Subcutaneous abdominal adipose tissue (tissue), 5 donors: Measurements from ENCODE around the gene TMEM174.

Experiments
- H3K27ac ChIP-seq: one replicate; pipeline ENCODE4 v1.7.0; 2013; ENCODE audit warnings: low read depth, mild to moderate bottlenecking, inconsistent platforms, low read length, moderate library complexity
- H3K27me3 ChIP-seq, 5 donors: one replicate each; pipeline ENCODE4 v1.7.0; 2013; ENCODE audit warnings: low read length in 5 of 5, inconsistent platforms in 1 of 5; ENCODE audit not compliant: control insufficient read depth in 5 of 5, insufficient read depth in 4 of 5
- H3K36me3 ChIP-seq, 5 donors: one replicate each; pipeline ENCODE4 v1.7.0; 2013; ENCODE audit warnings: low read length in 5 of 5; ENCODE audit not compliant: control insufficient read depth in 5 of 5, insufficient read depth in 5 of 5
- H3K4me1 ChIP-seq, 5 donors: one replicate each; pipeline ENCODE4 v1.7.0; 2013; ENCODE audit warnings: low read length in 5 of 5, mild to moderate bottlenecking in 3 of 5, moderate library complexity in 1 of 5; ENCODE audit not compliant: control insufficient read depth in 5 of 5, insufficient read depth in 5 of 5
- H3K4me3 ChIP-seq, 5 donors: one replicate each; pipeline ENCODE4 v1.7.0; 2013; ENCODE audit warnings: low read length in 5 of 5, low read depth in 1 of 5
- H3K9ac ChIP-seq, 5 donors: one replicate each; pipeline ENCODE4 v1.7.0; 2013; ENCODE audit warnings: low read length in 5 of 5, mild to moderate bottlenecking in 4 of 5, moderate library complexity in 3 of 5
- H3K9me3 ChIP-seq, 5 donors: one replicate each; pipeline ENCODE4 v1.7.0; 2013; ENCODE audit warnings: low read length in 5 of 5; ENCODE audit not compliant: control insufficient read depth in 5 of 5
- donor health status: healthy.
- donor health status: healthy.
- donor health status: healthy.
- donor health status: healthy.
- donor health status: healthy.

TMEM174 gene

DNA sequence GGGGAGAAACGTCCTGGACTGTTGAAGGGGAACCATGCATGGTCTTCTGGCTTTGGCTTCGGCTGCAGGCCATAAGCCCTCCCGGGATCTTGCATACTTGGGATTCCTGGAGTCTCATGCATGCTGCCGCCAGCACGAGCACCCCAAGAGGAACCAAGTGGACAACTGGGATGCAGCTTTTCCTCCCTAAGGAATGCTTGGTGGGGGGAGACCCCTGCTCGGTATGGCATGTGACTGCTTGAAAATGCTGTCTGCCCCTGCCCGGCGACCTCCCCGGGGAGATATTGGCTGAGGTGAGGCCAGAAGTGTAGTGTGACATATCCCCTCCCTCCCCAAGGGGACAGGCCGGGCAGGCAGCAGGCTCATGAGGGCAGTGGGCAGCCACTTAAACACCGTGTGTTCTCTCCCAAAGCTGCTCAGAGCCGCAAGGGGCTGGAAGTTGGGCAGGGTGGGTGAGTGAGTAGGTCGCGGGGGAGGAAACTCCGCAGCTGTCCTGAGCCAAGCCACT, 36.9 kb upstream of the TMEM174 start:
- Histone ChIP-seq H3K4me1 (peaks cover 0 to 6% (median 0%) of the 10 kb centered on the region in 5 donors), H3K4me3 (no peak overlapping the region), H3K36me3 (no peaks in the 10 kb centered on the region), H3K9ac (no peak overlapping the region), H3K27me3 (peaks cover 12 to 25% (median 19%) of the 10 kb centered on the region in 5 donors), H3K27ac (no peak overlapping the region), H3K9me3 (no peaks in the 10 kb centered on the region)

DNA sequence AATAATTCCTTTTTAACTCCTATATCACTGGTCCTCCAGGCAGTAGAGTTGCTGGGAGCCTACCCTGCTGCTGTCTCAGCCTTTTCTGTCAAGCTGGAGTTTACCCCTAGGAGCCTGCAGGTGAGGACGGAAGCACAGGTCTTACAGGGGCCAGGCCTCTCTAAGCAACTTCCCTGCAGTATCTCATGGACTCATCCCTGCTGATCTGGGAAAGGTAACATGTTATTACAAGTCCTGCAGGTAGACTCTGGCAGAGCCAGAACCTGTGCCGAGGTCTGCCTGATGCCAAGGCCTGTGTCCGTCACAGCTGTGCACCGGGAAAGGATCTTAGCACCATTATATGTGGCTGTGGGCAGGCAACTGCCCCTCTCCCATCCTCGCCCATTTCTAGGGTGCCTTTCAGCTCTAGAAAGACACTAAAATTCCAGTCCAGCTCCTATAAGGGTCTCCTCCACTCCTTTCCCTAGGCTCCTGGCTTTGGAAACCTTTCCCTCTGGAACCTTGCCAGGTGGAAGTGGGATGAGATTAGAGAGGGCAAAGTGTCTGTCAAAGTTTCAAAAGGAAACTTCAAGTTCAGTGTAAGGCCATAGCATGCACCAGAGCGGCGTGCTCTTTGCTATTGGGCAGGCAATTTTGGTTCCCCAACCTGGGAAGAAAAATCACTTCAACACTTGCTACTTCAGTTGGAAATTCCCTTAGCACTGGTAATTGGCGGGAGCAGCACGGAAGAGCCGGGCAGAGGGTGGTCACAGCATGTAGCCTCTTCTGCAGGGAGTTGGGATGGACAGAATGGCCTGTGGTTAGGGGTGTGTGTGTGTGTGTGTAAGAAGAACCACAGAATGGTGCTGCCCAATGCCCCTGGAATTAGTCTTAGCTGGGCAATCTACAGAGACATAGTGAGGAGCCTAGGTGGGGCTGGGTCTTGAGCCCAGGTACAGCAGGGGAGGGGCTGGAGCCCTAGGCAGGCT, 35.1 kb upstream of the TMEM174 start:
- no peak overlapping the region for H3K4me3 ChIP-seq
- H3K36me3 ChIP-seq: no peaks in the 10 kb centered on the region
- no peaks in the 10 kb centered on the region for H3K9me3 ChIP-seq
- H3K27ac ChIP-seq: no peak overlapping the region
- peaks cover 12 to 25% (median 19%) of the 10 kb centered on the region in 5 donors for H3K27me3 ChIP-seq
- H3K9ac ChIP-seq: no peak overlapping the region
- H3K4me1 ChIP-seq: peaks cover 0 to 6% (median 0%) of the 10 kb centered on the region in 5 donors

DNA sequence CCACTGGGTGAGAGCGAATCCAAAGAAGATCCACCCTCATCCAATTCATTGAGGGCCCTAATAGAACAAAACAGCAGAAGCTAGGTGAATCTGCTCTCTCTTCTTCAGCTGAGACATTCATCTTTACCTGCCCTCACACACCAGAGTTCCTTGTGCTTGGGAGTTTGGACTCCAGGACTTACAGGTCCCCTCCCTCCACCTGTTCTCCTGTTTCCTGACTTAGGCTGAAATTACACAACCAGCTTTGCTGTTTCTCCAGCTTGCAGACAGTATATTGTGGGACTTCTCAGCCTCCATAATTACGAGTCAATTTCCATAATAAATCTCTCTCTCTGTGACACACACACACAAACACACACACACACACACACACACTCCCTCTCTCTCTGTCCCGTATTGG, 33.5 kb upstream of the TMEM174 start:
- no peak overlapping the region for H3K27ac ChIP-seq
- H3K36me3 ChIP-seq: no peaks in the 10 kb centered on the region
- H3K27me3 ChIP-seq: peaks cover 12 to 25% (median 19%) of the 10 kb centered on the region in 5 donors

DNA sequence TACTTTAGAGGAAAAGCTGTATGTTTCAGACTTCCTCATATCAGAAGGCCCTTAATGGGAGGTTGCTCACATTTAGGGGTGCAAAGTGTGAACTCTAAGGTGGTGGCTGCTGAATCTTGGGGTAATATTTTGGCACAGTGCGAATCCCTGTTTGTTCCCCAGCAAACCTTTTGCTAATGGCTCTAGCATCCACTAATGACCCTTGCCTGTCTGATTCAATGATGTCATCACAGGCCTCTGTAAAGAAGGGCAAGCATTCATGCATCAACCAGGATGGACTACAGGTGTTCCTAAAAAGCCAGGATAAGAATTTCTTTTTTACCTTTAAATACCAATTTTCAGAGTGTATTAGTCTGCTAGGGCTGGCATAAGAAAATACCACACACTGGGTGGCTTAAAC, 32.2 kb upstream of the TMEM174 start:
- Histone ChIP-seq H3K27me3 (peaks cover 12 to 17% (median 14%) of the 10 kb centered on the region in 5 donors), H3K4me3 (no peak overlapping the region), H3K27ac (no peak overlapping the region), H3K9ac (no peak overlapping the region), H3K9me3 (no peaks in the 10 kb centered on the region), H3K4me1 (peaks cover 0 to 6% (median 0%) of the 10 kb centered on the region in 5 donors), H3K36me3 (no peaks in the 10 kb centered on the region)

More for the DNA sequence above, 33.5 kb upstream of the TMEM174 start:
- H3K9ac ChIP-seq: no peak overlapping the region
- peaks cover 0 to 6% (median 0%) of the 10 kb centered on the region in 5 donors for H3K4me1 ChIP-seq
- no peaks in the 10 kb centered on the region for H3K9me3 ChIP-seq
- no peak overlapping the region for H3K4me3 ChIP-seq

DNA sequence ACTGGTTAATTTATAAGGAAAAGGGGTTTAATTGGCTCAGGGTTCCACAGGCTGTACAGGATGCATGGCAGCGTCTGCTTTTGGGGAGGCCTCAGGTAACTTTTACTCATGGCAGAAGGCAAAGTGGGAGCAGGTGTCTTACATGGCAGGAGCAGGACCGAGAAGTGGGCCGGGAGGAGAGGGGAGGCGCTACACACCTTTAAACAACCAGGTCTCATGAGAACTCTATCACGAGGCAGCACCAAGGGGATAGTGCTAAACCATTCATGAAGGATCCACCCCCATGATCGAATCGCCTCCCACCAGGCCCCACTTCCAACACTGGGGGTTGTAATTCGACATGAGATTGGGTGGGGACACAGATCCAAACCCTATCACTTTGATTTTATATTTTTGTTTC, 31.0 kb upstream of the TMEM174 start:
- Histone ChIP-seq H3K36me3 (no peaks in the 10 kb centered on the region), H3K27me3 (peaks cover under 1 to 10% (median 9%) of the 10 kb centered on the region in 5 donors), H3K4me3 (no peak overlapping the region)

DNA sequence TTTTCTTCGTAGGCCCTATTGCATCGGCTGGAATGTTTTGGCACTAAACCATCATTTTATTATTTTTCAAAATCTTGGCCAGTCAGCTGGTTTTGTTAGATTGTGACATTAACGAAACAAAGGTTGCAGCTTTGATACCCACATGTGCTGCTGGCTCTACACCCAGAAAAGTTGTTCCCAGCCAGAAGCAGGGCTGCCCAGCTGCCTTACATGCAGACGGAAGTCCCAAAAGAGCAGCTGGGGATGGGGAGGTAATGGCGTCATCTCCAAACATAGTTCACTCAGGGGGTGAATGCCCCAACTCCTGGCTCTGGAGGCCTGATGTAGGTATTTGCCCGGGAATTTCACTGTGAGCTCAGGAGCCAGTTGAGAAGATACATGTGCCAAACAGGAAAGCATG, 29.3 kb upstream of the TMEM174 start:
- Histone ChIP-seq H3K4me3 (no peak overlapping the region), H3K4me1 (no peaks in the 10 kb centered on the region), H3K27me3 (peaks cover 0 to 6% (median 3%) of the 10 kb centered on the region in 5 donors), H3K9ac (no peak overlapping the region), H3K36me3 (no peaks in the 10 kb centered on the region), H3K9me3 (no peaks in the 10 kb centered on the region), H3K27ac (no peak overlapping the region)

More for the DNA sequence above, 31.0 kb upstream of the TMEM174 start:
- Histone ChIP-seq H3K9ac (no peak overlapping the region), H3K4me1 (no peaks in the 10 kb centered on the region), H3K9me3 (no peaks in the 10 kb centered on the region), H3K27ac (no peak overlapping the region)

DNA sequence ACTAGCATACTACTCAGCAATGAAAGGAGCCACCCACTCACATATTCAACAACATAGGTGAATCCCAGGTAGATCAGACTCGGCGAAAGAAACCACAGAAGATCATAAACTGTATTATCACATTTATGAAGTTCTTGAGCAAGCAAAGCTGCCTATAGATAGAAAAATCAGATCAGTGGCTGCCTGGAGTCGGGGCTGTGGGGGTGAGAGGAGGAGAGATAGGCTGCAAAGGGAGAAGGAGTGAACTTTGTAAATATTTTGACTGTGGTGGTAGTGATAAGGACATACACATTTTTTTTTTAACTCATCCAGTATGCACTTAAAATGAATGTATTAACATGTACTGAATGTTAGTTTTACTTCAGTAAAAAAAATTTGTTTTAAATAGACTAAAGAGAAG, 23.5 kb upstream of the TMEM174 start:
- no peak overlapping the region for H3K9ac ChIP-seq
- no peaks in the 10 kb centered on the region for H3K36me3 ChIP-seq
- H3K4me3 ChIP-seq: no peak overlapping the region
- no peak overlapping the region for H3K27ac ChIP-seq
- no peaks in the 10 kb centered on the region for H3K9me3 ChIP-seq
- no peaks in the 10 kb centered on the region for H3K4me1 ChIP-seq
- peaks cover 0 to 6% (median 3%) of the 10 kb centered on the region in 5 donors for H3K27me3 ChIP-seq

DNA sequence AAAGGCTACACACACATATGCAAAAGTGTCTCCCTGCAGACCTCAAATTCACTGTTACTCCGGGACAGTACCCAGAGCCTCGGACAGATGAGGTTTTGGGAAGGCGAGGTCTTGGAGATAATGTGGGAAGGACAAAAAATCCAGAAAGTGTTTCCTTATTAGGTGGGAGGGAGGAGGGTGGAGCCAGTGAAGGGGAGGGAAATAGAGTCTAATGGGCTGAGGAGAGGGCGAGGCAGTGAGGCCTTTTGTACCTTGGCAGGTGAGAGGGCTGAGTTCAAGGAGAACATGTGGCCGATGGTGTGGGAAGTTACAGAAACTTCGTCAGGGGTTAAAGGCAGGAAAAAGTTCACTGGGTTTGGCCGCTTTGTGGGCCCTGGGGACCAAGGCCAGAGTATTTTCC, 22.1 kb upstream of the TMEM174 start:
- no peak overlapping the region for H3K27ac ChIP-seq
- H3K9ac ChIP-seq: no peak overlapping the region
- peaks cover 0 to 5% (median 3%) of the 10 kb centered on the region in 5 donors for H3K27me3 ChIP-seq
- H3K36me3 ChIP-seq: no peaks in the 10 kb centered on the region
- H3K9me3 ChIP-seq: no peaks in the 10 kb centered on the region
- H3K4me1 ChIP-seq: no peaks in the 10 kb centered on the region
- H3K4me3 ChIP-seq: no peak overlapping the region

DNA sequence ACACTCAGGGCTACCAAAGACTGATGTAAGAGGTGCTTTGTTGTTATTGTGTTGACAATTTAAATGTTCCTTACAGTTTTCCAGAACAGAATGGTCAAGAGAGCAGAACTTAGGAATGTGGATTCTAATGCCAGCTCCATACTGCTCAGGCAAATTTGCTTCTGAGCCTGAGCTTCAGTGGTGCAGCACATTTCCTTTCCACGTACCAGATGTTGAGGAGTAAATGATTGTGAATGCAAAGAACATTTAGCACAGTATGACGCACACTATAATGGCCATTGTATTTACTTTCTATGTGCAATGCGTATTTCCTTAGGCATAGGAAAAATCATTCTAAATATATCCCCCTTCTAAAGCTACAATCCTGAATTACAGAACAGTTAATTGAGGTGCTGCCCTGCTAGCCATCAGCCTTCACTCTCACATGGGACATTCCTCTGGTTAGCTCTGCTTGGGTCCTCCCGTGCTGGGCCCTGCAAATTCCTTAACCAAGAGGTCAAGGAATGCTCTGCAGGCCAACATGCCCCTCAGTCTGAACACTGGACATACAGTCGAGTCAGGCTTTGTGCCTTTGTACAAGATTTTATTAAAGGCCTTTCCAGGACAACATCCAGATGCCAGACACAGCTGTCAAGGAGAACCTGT, 21.1 kb upstream of the TMEM174 start:
- no peaks in the 10 kb centered on the region for H3K4me1 ChIP-seq
- no peak overlapping the region for H3K9ac ChIP-seq
- H3K9me3 ChIP-seq: no peaks in the 10 kb centered on the region
- H3K36me3 ChIP-seq: no peaks in the 10 kb centered on the region
- peaks cover 0 to 3% (median 0%) of the 10 kb centered on the region in 5 donors for H3K27me3 ChIP-seq
- no peak overlapping the region for H3K27ac ChIP-seq
- no peak overlapping the region for H3K4me3 ChIP-seq
